IPS-NIHi7 (cell line): ENCODE measurements around the gene FBXL2.
"Not testable (repeated sequence)": the region's sequence is repeated elsewhere in the genome, so short reads cannot be mapped to it uniquely, and the experiment has no call there.

ENCODE experiments used
- DNase-seq: peaks from one replicate; pipeline ENCODE4 v3.0.0; 2012; ENCODE audit warnings: mixed read lengths; ENCODE audit errors: extremely low spot score

Gene FBXL2

DNA sequence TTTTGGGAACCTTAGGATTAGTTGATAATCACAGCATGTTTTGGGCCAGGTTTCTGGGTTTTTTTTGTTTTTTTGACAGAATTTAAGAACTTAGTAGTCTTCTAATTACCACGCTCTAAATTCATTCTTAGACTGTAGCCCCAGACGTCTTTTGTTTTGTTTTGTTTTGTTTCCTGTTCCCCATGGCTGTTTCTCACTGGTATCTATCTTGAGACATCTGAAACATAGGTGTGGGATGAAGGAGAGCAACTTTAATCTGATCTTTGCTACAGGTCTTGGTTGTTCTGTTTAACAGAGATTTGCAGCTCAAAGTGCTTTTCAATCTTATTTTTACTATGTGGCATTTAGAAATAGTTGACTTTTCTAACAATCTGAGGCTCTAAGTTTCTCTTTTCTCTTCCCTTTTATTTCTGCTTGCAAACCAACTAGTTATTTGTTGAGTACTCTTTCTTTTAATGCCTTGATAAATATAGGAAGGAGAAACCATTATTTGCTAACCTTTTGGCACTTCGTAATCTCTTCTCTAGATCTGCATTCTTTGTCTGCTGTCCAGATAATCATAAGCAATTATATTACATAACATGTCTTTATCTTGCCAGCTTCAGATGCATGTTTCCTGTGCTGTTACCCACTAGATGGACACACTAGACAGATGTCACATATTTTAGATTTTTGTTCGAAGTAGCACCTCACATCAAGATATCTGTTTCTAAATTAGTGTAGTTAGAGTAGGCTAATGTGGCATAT lies 40.9 kb downstream of the FBXL2 start:
- DNase-seq = no peak

- DNase-seq = no peak
Observed at GRCh38 chr3:33318710-33319380, 41.6 kb downstream of the FBXL2 start.

DNA sequence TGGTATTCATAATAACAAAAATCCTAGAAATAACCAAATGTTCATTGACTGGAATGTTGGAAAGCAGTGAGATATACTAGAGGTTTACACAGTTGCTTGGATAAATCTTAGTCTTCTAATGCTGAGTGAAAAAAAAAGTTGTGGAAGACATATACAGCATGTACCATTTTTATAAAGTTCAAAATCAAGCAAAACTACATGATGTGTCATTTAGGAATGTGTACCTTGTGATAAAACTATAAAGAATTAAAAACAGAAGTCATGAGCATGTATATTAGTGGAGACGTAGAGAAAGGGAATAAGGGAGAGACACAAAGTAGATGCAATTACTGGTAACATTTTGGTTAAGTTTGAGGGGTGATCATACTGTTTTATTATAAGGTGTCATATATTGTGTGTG lies 45.2 kb downstream of the FBXL2 start:
- no peak for DNase-seq

GRCh38 chr3:33331414-33331813 lies 54.2 kb downstream of the FBXL2 start:
- DNase-seq = no peak

DNA sequence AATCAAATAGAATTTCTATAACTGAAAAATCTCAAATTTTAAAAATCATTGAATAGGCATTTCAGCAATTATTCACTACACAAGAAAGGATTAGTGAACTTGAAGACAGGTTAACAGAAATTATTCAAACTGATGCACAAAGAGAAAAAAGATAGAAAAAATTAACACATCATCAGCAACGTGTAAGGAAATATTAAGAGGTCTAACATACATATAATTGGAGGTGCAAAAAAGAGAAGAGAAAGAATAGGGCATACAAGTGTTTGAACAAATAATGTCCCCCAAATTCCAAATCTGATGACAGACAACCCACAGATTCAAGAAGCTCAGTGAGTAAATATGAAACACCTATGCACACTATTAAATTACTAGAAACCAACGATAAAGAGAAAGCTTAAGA lies 57.1 kb downstream of the FBXL2 start:
- no peak for DNase-seq

GRCh38 chr3:33338936-33339465 lies 61.8 kb downstream of the FBXL2 start:
- DNase-seq = not testable (repeated sequence)

DNA sequence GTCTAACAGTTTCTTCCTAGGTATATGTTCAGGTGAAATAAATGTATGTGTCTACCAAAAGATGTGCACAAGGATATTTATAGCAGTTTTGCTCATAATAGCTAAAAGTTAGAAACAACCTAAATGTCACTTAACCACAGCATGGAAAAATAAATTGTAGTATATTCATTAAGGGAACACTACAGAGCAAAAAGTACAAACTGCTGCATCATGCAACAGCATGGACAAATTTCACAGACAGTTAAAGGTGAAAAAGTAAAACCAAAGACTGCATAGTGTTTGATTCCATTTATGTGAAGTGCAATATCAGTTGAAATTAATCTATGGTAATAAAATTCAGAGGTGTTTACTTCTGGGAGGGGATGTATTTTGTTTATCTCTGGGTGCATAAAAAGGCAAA lies 62.5 kb downstream of the FBXL2 start:
- DNase-seq = no peak

DNA sequence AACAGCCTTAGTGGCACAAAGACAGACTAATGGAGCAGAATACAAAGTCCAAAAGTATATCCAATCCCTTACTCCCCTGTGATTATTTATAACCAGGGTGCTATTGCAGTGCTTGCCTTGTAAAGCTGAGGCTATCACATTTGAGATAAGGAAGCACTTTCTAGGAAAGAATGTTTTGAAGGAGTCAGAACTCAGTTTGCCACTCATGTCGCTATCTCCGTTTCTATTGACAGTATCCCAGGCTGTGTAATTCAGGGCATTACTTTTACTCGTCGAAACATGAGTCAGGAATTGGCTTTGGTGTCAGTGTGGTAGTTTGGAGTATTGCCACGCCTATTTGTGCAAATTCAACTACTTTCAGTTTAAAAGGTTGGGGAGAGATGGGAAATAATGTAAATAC lies 78.4 kb downstream of the FBXL2 start:
- no peak for DNase-seq

DNA sequence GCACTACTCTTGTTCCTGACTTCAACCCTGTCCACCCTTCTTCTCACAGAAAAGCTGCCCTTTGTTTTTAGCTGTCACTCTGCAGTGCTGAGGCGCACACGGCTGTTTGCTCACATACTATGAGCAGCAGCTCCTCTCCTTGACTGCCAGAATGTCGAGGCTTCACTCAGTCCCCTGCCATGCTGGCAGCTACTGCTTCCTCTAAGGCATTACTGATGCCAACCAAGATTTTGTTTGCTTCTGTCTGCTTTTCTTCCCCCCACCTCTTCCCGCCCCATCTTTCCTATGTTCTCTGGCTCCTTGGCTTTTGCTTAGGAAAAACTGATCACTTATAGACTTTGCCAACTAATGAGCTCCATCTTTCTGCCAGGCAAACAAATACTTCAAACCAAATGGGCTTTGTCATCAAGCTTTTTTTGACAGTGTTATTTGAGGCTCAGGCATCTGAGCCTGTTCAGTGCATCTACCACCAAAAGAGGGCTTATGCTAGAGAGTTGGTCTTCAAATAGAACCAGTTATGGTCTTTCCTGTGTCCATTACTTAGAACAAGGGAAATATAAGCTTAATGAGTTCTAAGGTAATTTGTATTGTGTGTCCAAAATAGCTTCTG lies 81.0 kb downstream of the FBXL2 start:
- no peak for DNase-seq

GRCh38 chr3:33360136-33360825 lies 83.0 kb downstream of the FBXL2 start:
- no peak for DNase-seq

- DNase-seq = no peak
Observed at GRCh38 chr3:33363113-33363800, 86.0 kb downstream of the FBXL2 start.

- no peak for DNase-seq
Observed at GRCh38 chr3:33364060-33364459, 86.8 kb downstream of the FBXL2 start.

- DNase-seq = no peak
Observed at GRCh38 chr3:33364531-33365128, 87.4 kb downstream of the FBXL2 start.

DNA sequence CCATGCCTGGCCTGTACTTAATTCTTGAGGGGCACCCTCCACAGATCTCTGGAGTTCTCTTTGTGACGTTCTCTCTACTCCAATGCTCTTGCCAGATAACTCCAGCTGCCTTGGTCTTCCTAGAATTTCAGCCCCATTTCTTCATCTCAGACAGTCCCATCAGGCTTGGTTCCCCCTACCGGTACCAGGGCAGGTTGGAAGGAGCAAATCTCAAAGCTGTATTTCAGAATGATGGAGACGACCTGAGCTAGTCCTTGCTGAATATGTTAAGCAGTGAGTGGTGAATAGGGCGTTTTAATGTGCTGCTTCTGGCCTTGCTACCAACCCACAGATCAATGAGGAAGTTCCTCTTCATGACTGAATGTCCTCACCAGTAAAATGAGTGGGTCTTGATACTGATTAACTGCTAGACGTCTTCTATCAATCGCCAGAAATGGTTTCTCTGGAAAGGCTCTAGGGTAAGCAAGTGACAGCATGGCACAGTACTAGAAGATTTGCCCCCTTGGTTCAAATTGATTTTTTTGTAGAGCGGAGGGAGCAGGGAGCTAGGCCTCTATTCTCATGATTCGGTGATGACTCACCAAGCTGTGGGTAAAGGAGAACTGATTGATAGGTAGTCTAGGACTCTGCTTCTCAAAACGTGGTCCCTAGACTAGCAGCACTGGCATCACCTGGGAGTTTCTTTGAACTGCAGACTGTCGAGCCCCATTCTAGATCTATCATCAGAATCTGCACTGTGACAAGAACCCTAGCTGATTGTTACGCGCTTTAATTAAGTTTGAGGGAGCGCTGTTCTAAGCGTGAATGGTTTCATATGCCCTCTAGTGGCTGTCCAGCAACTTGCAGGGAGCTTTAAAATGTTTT lies 95.2 kb downstream of the FBXL2 start:
- DNase-seq = peak; percentile 53

GRCh38 chr3:33373082-33373437 lies 95.8 kb downstream of the FBXL2 start:
- DNase-seq = no peak

- no peak for DNase-seq
Observed at GRCh38 chr3:33377489-33377888, 100.2 kb downstream of the FBXL2 start.

DNA sequence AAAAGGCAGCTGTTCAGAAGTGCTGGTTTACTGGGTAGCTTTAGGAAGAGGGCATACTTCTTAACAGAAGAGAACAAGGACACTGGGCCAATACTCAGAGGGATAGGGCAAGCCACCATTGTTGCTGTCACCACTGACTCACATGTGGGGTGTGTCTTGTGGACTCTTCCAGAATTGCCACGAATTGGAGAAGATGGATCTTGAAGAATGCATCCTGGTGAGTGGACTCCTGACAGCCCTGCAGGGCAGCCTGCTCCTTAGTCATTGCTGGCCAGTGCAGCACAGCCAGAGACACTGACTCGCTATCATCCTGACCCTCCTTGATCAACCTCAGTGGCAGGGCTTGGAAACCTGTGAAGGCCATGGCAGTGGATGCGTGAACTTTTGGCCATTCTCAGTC lies 100.7 kb downstream of the FBXL2 start:
- no peak for DNase-seq

GRCh38 chr3:33380653-33381052 lies 103.4 kb downstream of the FBXL2 start:
- DNase-seq = no peak

DNA sequence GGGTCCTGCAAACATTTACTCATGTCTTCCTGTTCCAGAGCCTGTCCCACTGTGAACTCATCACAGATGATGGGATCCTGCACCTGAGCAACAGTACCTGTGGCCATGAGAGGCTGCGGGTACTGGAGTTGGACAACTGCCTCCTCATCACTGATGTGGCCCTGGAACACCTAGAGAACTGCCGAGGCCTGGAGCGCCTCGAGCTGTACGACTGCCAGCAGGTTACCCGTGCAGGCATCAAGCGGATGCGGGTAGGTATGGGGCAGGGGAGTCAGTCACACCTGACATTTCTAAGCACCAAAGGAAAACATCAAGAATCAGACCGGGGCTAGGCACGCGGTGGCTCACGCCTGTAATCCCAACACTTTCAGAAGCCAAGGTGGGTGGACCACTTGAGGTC lies 106.7 kb downstream of the FBXL2 start:
- DNase-seq = no peak

GRCh38 chr3:33385423-33385822 lies 108.2 kb downstream of the FBXL2 start:
- no peak for DNase-seq
